Hepatocyte (in vitro differentiated cells): ENCODE results near the gene GFRAL. TPM values are rescaled to one million over a fixed set of nuclear protein-coding genes. Genes with fewer than 3 reads are reported as not detected.

Experiments used
- DNase-seq: peaks from one replicate; pipeline ENCODE4 v3.0.0-alpha.2; 2016; ENCODE audit warnings: low spot score
- H2AFZ ChIP-seq: fragments of 200-600 bp; sonication (generic); 2 replicates; pipeline ENCODE4 v1.6.0; 2016; ENCODE audit warnings: antibody characterized with exemption, mild to moderate bottlenecking
- H3K27ac ChIP-seq: fragments of 200-600 bp; sonication (generic); 2 replicates; pipeline ENCODE4 v1.5.1; 2016; ENCODE audit warnings: mild to moderate bottlenecking
- H3K27me3 ChIP-seq: fragments of 200-600 bp; sonication (generic); 2 replicates; pipeline ENCODE4 v1.6.1; 2016
- H3K36me3 ChIP-seq: fragments of 200-600 bp; sonication (generic); replicated peaks from 2 replicates; pipeline ENCODE4 v1.5.1; 2016; ENCODE audit warnings: low read depth; ENCODE audit not compliant: insufficient read depth
- H3K4me1 ChIP-seq: fragments of 200-600 bp; sonication (generic); 2 replicates; pipeline ENCODE4 v1.5.1; 2016; ENCODE audit warnings: mild to moderate bottlenecking, moderate library complexity; ENCODE audit not compliant: insufficient read depth
- H3K4me2 ChIP-seq: fragments of 200-600 bp; sonication (generic); 2 replicates; pipeline ENCODE4 v1.6.0; 2016
- H3K4me3 ChIP-seq: fragments of 200-600 bp; sonication (generic); 2 replicates; pipeline ENCODE4 v1.5.1; 2016; ENCODE audit warnings: mild to moderate bottlenecking
- H3K79me2 ChIP-seq: fragments of 200-600 bp; sonication (generic); 2 replicates; pipeline ENCODE4 v1.6.0; 2017; ENCODE audit warnings: mild to moderate bottlenecking
- H3K9me2 ChIP-seq: fragments of 200-600 bp; sonication (generic); replicated peaks from 2 replicates; pipeline ENCODE4 v1.6.0; 2017; ENCODE audit warnings: mild to moderate bottlenecking; ENCODE audit not compliant: insufficient read depth
- H3K9me3 ChIP-seq: fragments of 200-600 bp; sonication (generic); 2 replicates; pipeline ENCODE4 v1.5.1; 2016; ENCODE audit warnings: low read depth, mild to moderate bottlenecking
- H4K20me1 ChIP-seq: fragments of 200-600 bp; sonication (generic); 2 replicates; pipeline ENCODE4 v1.6.0; 2016; ENCODE audit warnings: mild to moderate bottlenecking; ENCODE audit not compliant: insufficient read depth, poor library complexity, severe bottlenecking
- CTCF ChIP-seq: fragments of 200-600 bp; sonication (generic); IDR thresholded peaks from 2 replicates; pipeline ENCODE4 v1.5.1; 2016; ENCODE audit warnings: antibody characterized with exemption, mild to moderate bottlenecking; ENCODE audit not compliant: poor library complexity
- EZH2 ChIP-seq: fragments of 200-600 bp; sonication (generic); IDR thresholded peaks from 2 replicates; pipeline ENCODE4 v1.6.1; 2016; ENCODE audit warnings: antibody characterized with exemption, mild to moderate bottlenecking, borderline replicate concordance
- EZH2phosphoT487 ChIP-seq: fragments of 200-600 bp; sonication (generic); IDR thresholded peaks from one replicate; pipeline ENCODE4 v1.6.1; 2018; ENCODE audit warnings: antibody characterized with exemption, mild to moderate bottlenecking, low read depth, moderate library complexity; ENCODE audit not compliant: unreplicated experiment, severe bottlenecking
- WGBS: methylation state at CpG from one replicate; pipeline ENCODE4 v1.1.6; 2016; ENCODE audit warnings: low lambda C conversion rate; ENCODE audit errors: missing lambda C conversion rate; 5-methylcytosine and 5-hydroxymethylcytosine counted together
- polyA plus RNA-seq: library from polyadenylated mRNA; unstranded; fragments of >200 nt; fragmentation: Nextera tagmentation; extraction: Ambion mirVana; gene quantifications from 2 replicates; pipeline ENCODE4 v1.2.1, GENCODE V29; 2016
- total RNA-seq: library from RNA; depleted of rRNA; stranded (reverse); fragments of >200 nt; gene quantifications from 2 replicates; pipeline ENCODE4 v1.2.3, GENCODE V29; 2014

Gene GFRAL
- total and polyA plus RNA-seq, 2 experiments from 2014 or later: not detected

- TF ChIP-seq EZH2 (no peak), CTCF (no peak), EZH2phosphoT487 (no peak)
- DNase-seq: no peak
- Histone ChIP-seq H3K4me3 (no peak overlapping the region), H4K20me1 (no peaks in the 10 kb centered on the region), H3K27me3 (no peaks in the 10 kb centered on the region), H3K27ac (no peak overlapping the region), H3K9me3 (no peaks in the 10 kb centered on the region), H3K79me2 (no peaks in the 10 kb centered on the region), H3K36me3 (no peaks in the 10 kb centered on the region), H3K4me1 (no peaks in the 10 kb centered on the region), H2AFZ (no peak overlapping the region), H3K9me2 (no peaks in the 10 kb centered on the region), H3K4me2 (no peak overlapping the region)
- 75% methylated on average over 4 of the region's 4 CpGs for WGBS
These were observed 109.9 kb downstream of the GFRAL start for GRCh38 chr6:55437141-55437540.

- no peaks in the 10 kb centered on the region for H3K36me3 ChIP-seq
- H2AFZ ChIP-seq: no peak overlapping the region
- DNase-seq: no peak
- no peaks in the 10 kb centered on the region for H4K20me1 ChIP-seq
- H3K4me3 ChIP-seq: no peak overlapping the region
- H3K27me3 ChIP-seq: no peaks in the 10 kb centered on the region
- no peaks in the 10 kb centered on the region for H3K79me2 ChIP-seq
- TF ChIP-seq EZH2phosphoT487: no peak
- TF ChIP-seq EZH2: no peak
- TF ChIP-seq CTCF: no peak
- no peaks in the 10 kb centered on the region for H3K9me3 ChIP-seq
- no peaks in the 10 kb centered on the region for H3K9me2 ChIP-seq
- H3K4me1 ChIP-seq: peaks cover 3% of the 10 kb centered on the region
- no peak overlapping the region for H3K4me2 ChIP-seq
- peak overlapping the region; percentile 35 for H3K27ac ChIP-seq
- 69% methylated on average over 3 of the region's 3 CpGs for WGBS
These were observed 110.9 kb downstream of the GFRAL start for GRCh38 chr6:55438203-55438602.

- Histone ChIP-seq H3K4me2 (no peak overlapping the region), H3K9me3 (no peaks in the 10 kb centered on the region), H4K20me1 (no peaks in the 10 kb centered on the region), H3K4me3 (no peak overlapping the region), H3K4me1 (peaks cover 7% of the 10 kb centered on the region), H3K36me3 (no peaks in the 10 kb centered on the region), H3K9me2 (no peaks in the 10 kb centered on the region), H2AFZ (no peak overlapping the region), H3K79me2 (no peaks in the 10 kb centered on the region), H3K27ac (no peak overlapping the region), H3K27me3 (no peaks in the 10 kb centered on the region)
- TF ChIP-seq CTCF (no peak), EZH2 (no peak), EZH2phosphoT487 (no peak)
- 67% methylated on average over 7 of the region's 7 CpGs for WGBS
- DNase-seq: no peak
These were observed 116.2 kb downstream of the GFRAL start for GRCh38 chr6:55443238-55444134.
